ENCODE measurements around the gene CIRBP. TPM values are rescaled to one million over a fixed set of nuclear protein-coding genes. Genes with fewer than 3 reads are reported as not detected.

The CIRBP gene
- total RNA-seq, 1 donor from 2014 or later: 247 TPM

- no peak for DNase-seq (ENCODE audit: low read depth, low spot score)
Measured at GRCh38 chr19:1266916-1267476, 2.1 kb upstream of the CIRBP start.

GRCh38 chr19:1267477-1268225 is 1.5 kb upstream of the CIRBP start:
- no peak for DNase-seq (ENCODE audit: low read depth, low spot score)

GRCh38 chr19:1268226-1269064 is 687 bp upstream of the CIRBP start:
- no peak for DNase-seq (ENCODE audit: low read depth, low spot score)

GRCh38 chr19:1269478-1270212 is 513 bp downstream of the CIRBP start:
- no peak for DNase-seq (ENCODE audit: low read depth, low spot score)

GRCh38 chr19:1270213-1270853 is 1.2 kb downstream of the CIRBP start:
- DNase-seq (ENCODE audit: low read depth, low spot score): no peak

- DNase-seq (ENCODE audit: low read depth, low spot score): no peak
Measured at GRCh38 chr19:1270854-1271527, 1.9 kb downstream of the CIRBP start.

GRCh38 chr19:1271528-1272422 is 2.6 kb downstream of the CIRBP start:
- no peak for DNase-seq (ENCODE audit: low read depth, low spot score)

- no peak for DNase-seq (ENCODE audit: low read depth, low spot score)
Measured at GRCh38 chr19:1272423-1273262, 3.5 kb downstream of the CIRBP start.

- no peak for DNase-seq (ENCODE audit: low read depth, low spot score)
Measured at GRCh38 chr19:1273263-1274041, 4.3 kb downstream of the CIRBP start.

GRCh38 chr19:1274081-1274851 is 5.1 kb downstream of the CIRBP start:
- no peak for DNase-seq (ENCODE audit: low read depth, low spot score)

GRCh38 chr19:1274852-1275259 is 5.7 kb downstream of the CIRBP start:
- DNase-seq (ENCODE audit: low read depth, low spot score): no peak

- peak; percentile 84 for DNase-seq (ENCODE audit: low read depth, low spot score)
Measured at GRCh38 chr19:1275260-1275975, 6.3 kb downstream of the CIRBP start, which contains the start of gene FAM174C. Gene FAM174C (plus strand): TSS chr19:1275530. CDS start chr19:1275550, 20 bp downstream.

GRCh38 chr19:1275976-1276627 is 7.0 kb downstream of the CIRBP start:
- DNase-seq (ENCODE audit: low read depth, low spot score): no peak

- no peak for DNase-seq (ENCODE audit: low read depth, low spot score)
Measured at GRCh38 chr19:1276628-1277022, 7.5 kb downstream of the CIRBP start.

- no peak for DNase-seq (ENCODE audit: low read depth, low spot score)
Measured at GRCh38 chr19:1277061-1277460, 7.9 kb downstream of the CIRBP start.

GRCh38 chr19:1278074-1278473 is 8.9 kb downstream of the CIRBP start:
- no peak for DNase-seq (ENCODE audit: low read depth, low spot score)

Data from pulmonary artery endothelial cell (primary cell).